OCI-LY1 (cell line): Measurements from ENCODE around the gene NUP54.

Source experiments
- H2AFZ ChIP-seq: fragments of 200-600 bp; sonication (generic), shearing (Covaris generic); 2 replicates; pipeline ENCODE4 v1.6.0; 2014; ENCODE audit warnings: antibody characterized with exemption, mild to moderate bottlenecking, low read length
- H3F3A ChIP-seq: fragments of 200-600 bp; sonication (generic), shearing (Covaris generic); 2 replicates; pipeline ENCODE4 v1.6.0; 2014; ENCODE audit warnings: mild to moderate bottlenecking, antibody characterized with exemption, low read length, moderate library complexity; ENCODE audit not compliant: insufficient read depth
- H3K27ac ChIP-seq: fragments of 200-600 bp; sonication (generic); 2 replicates; pipeline ENCODE4 v1.5.1; 2014; ENCODE audit warnings: low read length, mixed run types, mild to moderate bottlenecking, low read depth; ENCODE audit not compliant: poor library complexity, severe bottlenecking
- H3K27me3 ChIP-seq: fragments of 200-600 bp; sonication (generic); 2 replicates; pipeline ENCODE4 v1.6.0; 2014; ENCODE audit warnings: antibody characterized with exemption, mild to moderate bottlenecking, low read length, moderate library complexity; ENCODE audit not compliant: insufficient read depth
- H3K36me3 ChIP-seq: fragments of 200-600 bp; sonication (generic); 2 replicates; pipeline ENCODE4 v1.6.1; 2014; ENCODE audit warnings: mild to moderate bottlenecking, antibody characterized with exemption, low read length, moderate library complexity, mixed read lengths; ENCODE audit not compliant: insufficient read depth
- H3K4me1 ChIP-seq: fragments of 200-600 bp; sonication (generic); 2 replicates; pipeline ENCODE4 v1.5.1; 2014; ENCODE audit warnings: mild to moderate bottlenecking, low read length, moderate library complexity; ENCODE audit not compliant: insufficient read depth, severe bottlenecking
- H3K4me2 ChIP-seq: fragments of 200-600 bp; sonication (generic), shearing (Covaris generic); 2 replicates; pipeline ENCODE4 v1.6.1; 2014; ENCODE audit warnings: low read length
- H3K4me3 ChIP-seq: fragments of 200-600 bp; sonication (generic); 2 replicates; pipeline ENCODE4 v1.5.1; 2014; ENCODE audit warnings: low read length, low read depth, mild to moderate bottlenecking, mixed read lengths; ENCODE audit not compliant: poor library complexity, severe bottlenecking
- H3K79me2 ChIP-seq: fragments of 200-600 bp; shearing (Covaris generic); 2 replicates; pipeline ENCODE4 v1.6.1; 2016; ENCODE audit warnings: mixed run types, low read length, mixed read lengths; ENCODE audit not compliant: insufficient read depth
- H3K9ac ChIP-seq: fragments of 200-600 bp; sonication (generic), shearing (Covaris generic); 2 replicates; pipeline ENCODE4 v1.6.1; 2014; ENCODE audit warnings: mild to moderate bottlenecking, low read length, mixed read lengths
- H3K9me2 ChIP-seq: fragments of 200-600 bp; sonication (generic), shearing (Covaris generic); 2 replicates; pipeline ENCODE4 v1.6.1; 2014; ENCODE audit warnings: low read depth, mild to moderate bottlenecking, low read length, mixed read lengths
- H3K9me3 ChIP-seq: fragments of 200-600 bp; shearing (Covaris generic); 2 replicates; pipeline ENCODE4 v1.6.1; 2014; ENCODE audit warnings: low read length, mixed read lengths
- H4K20me1 ChIP-seq: fragments of 200-600 bp; sonication (generic), shearing (Covaris generic); 2 replicates; pipeline ENCODE4 v1.6.0; 2016; ENCODE audit warnings: mild to moderate bottlenecking, low read length; ENCODE audit not compliant: insufficient read depth
- EZH2 ChIP-seq: fragments of 200-600 bp; sonication (generic), shearing (Covaris generic); IDR thresholded peaks from 2 replicates; pipeline ENCODE4 v1.8.0; 2017; ENCODE audit warnings: borderline replicate concordance, mixed run types, mild to moderate bottlenecking, antibody characterized with exemption, low read length, moderate library complexity, mixed read lengths
- TF ChIP-seq, protein P1 (sequence below): fragments of 200-600 bp; sonication (generic), shearing (Covaris generic); IDR thresholded peaks from 2 replicates; pipeline ENCODE4 v1.5.1; 2017; ENCODE audit warnings: mild to moderate bottlenecking, antibody characterized with exemption, low read length, moderate library complexity, mixed read lengths

The NUP54 gene

DNA sequence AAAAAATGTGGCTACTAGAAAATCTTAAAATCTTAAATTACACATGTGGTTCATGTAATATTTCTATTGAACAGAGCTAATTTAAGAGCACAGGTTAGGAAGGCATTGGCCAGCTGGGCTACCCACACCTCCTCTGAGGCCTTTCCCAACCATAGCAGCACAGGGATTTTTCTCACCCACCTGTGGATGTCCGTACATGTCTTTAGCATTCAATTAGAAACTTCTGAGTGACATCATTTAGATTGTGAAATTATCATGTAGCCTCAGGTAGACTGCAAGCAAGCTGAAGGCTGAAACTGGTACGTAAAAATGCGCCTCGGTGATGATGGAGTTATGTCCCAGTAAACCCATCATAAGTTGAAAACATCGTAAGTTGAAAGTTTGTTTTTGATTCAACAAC, 34.3 kb upstream of the NUP54 start:
- no peaks in the 10 kb centered on the region for H3K27me3 ChIP-seq
- no peaks in the 10 kb centered on the region for H3K79me2 ChIP-seq
- no peak overlapping the region for H3K4me2 ChIP-seq
- H3K9me2 ChIP-seq = no peaks in the 10 kb centered on the region
- no peaks in the 10 kb centered on the region for H3K9me3 ChIP-seq
- H3K9ac ChIP-seq = no peak overlapping the region
- no peak overlapping the region for H3K27ac ChIP-seq
- TF ChIP-seq, protein P1, sequence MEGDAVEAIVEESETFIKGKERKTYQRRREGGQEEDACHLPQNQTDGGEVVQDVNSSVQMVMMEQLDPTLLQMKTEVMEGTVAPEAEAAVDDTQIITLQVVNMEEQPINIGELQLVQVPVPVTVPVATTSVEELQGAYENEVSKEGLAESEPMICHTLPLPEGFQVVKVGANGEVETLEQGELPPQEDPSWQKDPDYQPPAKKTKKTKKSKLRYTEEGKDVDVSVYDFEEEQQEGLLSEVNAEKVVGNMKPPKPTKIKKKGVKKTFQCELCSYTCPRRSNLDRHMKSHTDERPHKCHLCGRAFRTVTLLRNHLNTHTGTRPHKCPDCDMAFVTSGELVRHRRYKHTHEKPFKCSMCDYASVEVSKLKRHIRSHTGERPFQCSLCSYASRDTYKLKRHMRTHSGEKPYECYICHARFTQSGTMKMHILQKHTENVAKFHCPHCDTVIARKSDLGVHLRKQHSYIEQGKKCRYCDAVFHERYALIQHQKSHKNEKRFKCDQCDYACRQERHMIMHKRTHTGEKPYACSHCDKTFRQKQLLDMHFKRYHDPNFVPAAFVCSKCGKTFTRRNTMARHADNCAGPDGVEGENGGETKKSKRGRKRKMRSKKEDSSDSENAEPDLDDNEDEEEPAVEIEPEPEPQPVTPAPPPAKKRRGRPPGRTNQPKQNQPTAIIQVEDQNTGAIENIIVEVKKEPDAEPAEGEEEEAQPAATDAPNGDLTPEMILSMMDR = no peak
- no peak for TF ChIP-seq EZH2
- no peak overlapping the region for H3K4me3 ChIP-seq
- no peak overlapping the region for H2AFZ ChIP-seq
- no peaks in the 10 kb centered on the region; the same call in 1 of the 2 replicates for H3K36me3 ChIP-seq
- H4K20me1 ChIP-seq = no peaks in the 10 kb centered on the region
- H3K4me1 ChIP-seq = no peaks in the 10 kb centered on the region
- no peaks in the 10 kb centered on the region for H3F3A ChIP-seq

GRCh38 chr4:76179398-76180318, 31.5 kb upstream of the NUP54 start:
- H3K9me3 ChIP-seq = no peaks in the 10 kb centered on the region
- no peak overlapping the region for H3K27ac ChIP-seq
- H3K79me2 ChIP-seq = no peaks in the 10 kb centered on the region
- no peak overlapping the region for H3K4me3 ChIP-seq
- H3K4me2 ChIP-seq = no peak overlapping the region
- H3K36me3 ChIP-seq = no peaks in the 10 kb centered on the region; the same call in 1 of the 2 replicates
- H2AFZ ChIP-seq = no peak overlapping the region
- TF ChIP-seq, protein P1 = peak; percentile 94
- TF ChIP-seq EZH2 = no peak
- no peaks in the 10 kb centered on the region for H3K9me2 ChIP-seq
- H3K4me1 ChIP-seq = no peaks in the 10 kb centered on the region
- no peaks in the 10 kb centered on the region for H4K20me1 ChIP-seq
- H3F3A ChIP-seq = no peaks in the 10 kb centered on the region
- H3K27me3 ChIP-seq = no peaks in the 10 kb centered on the region
- no peak overlapping the region for H3K9ac ChIP-seq

GRCh38 chr4:76178296-76178695, 30.1 kb upstream of the NUP54 start:
- H4K20me1 ChIP-seq = no peaks in the 10 kb centered on the region
- H3K4me1 ChIP-seq = no peaks in the 10 kb centered on the region
- H3F3A ChIP-seq = no peaks in the 10 kb centered on the region
- no peaks in the 10 kb centered on the region for H3K9me2 ChIP-seq
- no peak overlapping the region for H3K4me3 ChIP-seq
- no peak overlapping the region for H3K27ac ChIP-seq
- H3K79me2 ChIP-seq = no peaks in the 10 kb centered on the region
- no peak overlapping the region for H3K9ac ChIP-seq
- H3K4me2 ChIP-seq = no peak overlapping the region
- H3K9me3 ChIP-seq = no peaks in the 10 kb centered on the region
- no peak overlapping the region for H2AFZ ChIP-seq
- TF ChIP-seq, protein P1 = no peak
- no peak for TF ChIP-seq EZH2
- no peaks in the 10 kb centered on the region for H3K27me3 ChIP-seq
- no peaks in the 10 kb centered on the region; the same call in 1 of the 2 replicates for H3K36me3 ChIP-seq
